Astrocyte (in vitro differentiated cells and primary cell): Measurements from ENCODE around the gene GSK3B. TPM values are rescaled to one million over a fixed set of nuclear protein-coding genes. Genes with fewer than 3 reads are reported as not detected.

Source experiments
- DNase-seq: peaks from one replicate; pipeline ENCODE4 v3.0.0-alpha.2; 2010; ENCODE audit warnings: low read depth
- FAIRE-seq: peaks from 2 replicates; lab custom pipeline; 2011; peaks lifted over from hg19 to GRCh38; lab: Jason Lieb, UNC
- H2AFZ ChIP-seq: 2 replicates; pipeline ENCODE4 v1.6.0; 2012; ENCODE audit warnings: low read depth, low read length, inconsistent platforms
- H3K27ac ChIP-seq: 2 replicates; pipeline ENCODE4 v1.5.1; 2011; ENCODE audit warnings: low read depth, low read length, inconsistent platforms
- H3K27me3 ChIP-seq: 2 replicates; pipeline ENCODE4 v1.6.0; 2011; ENCODE audit warnings: low read length, inconsistent platforms; ENCODE audit not compliant: insufficient read depth
- H3K36me3 ChIP-seq: 2 replicates; pipeline ENCODE4 v1.5.1; 2011; ENCODE audit warnings: low read length, inconsistent platforms; ENCODE audit not compliant: insufficient read depth
- H3K4me1 ChIP-seq: 2 replicates; pipeline ENCODE4 v1.5.1; 2011; ENCODE audit warnings: low read length, inconsistent platforms; ENCODE audit not compliant: insufficient read depth
- H3K4me2 ChIP-seq: 2 replicates; pipeline ENCODE4 v1.6.0; 2012; ENCODE audit warnings: low read length, inconsistent platforms
- H3K4me3 ChIP-seq: 2 replicates; pipeline ENCODE4 v1.5.1; 2011; ENCODE audit warnings: low read depth, mild to moderate bottlenecking, low read length, inconsistent platforms; ENCODE audit not compliant: insufficient read depth
- H3K79me2 ChIP-seq: 2 replicates; pipeline ENCODE4 v1.6.0; 2012; ENCODE audit warnings: mild to moderate bottlenecking, low read length, inconsistent platforms; ENCODE audit not compliant: insufficient read depth
- H3K9ac ChIP-seq: 2 replicates; pipeline ENCODE4 v1.6.0; 2012; ENCODE audit warnings: mild to moderate bottlenecking, low read length, inconsistent platforms
- H3K9me3 ChIP-seq: 2 replicates; pipeline ENCODE4 v1.5.1; 2012; ENCODE audit warnings: low read depth, mild to moderate bottlenecking, low read length, inconsistent platforms; ENCODE audit not compliant: insufficient read depth
- H4K20me1 ChIP-seq: 2 replicates; pipeline ENCODE4 v1.6.0; 2012; ENCODE audit warnings: low read length, inconsistent platforms; ENCODE audit not compliant: insufficient read depth
- H3K27ac Mint-ChIP-seq: one replicate; pipeline ENCODE4 v1.8.0; 2021; ENCODE audit warnings: mild to moderate bottlenecking, mixed read lengths; ENCODE audit not compliant: unreplicated experiment
- H3K27me3 Mint-ChIP-seq: one replicate; pipeline ENCODE4 v1.8.0; 2021; ENCODE audit warnings: low read depth, mixed read lengths; ENCODE audit not compliant: unreplicated experiment
- H3K36me3 Mint-ChIP-seq: one replicate; pipeline ENCODE4 v1.8.0; 2021; ENCODE audit warnings: low read depth, mixed read lengths; ENCODE audit not compliant: unreplicated experiment
- H3K4me1 Mint-ChIP-seq: one replicate; pipeline ENCODE4 v1.8.0; 2021; ENCODE audit warnings: low read depth, mixed read lengths; ENCODE audit not compliant: unreplicated experiment
- H3K4me3 Mint-ChIP-seq: one replicate; pipeline ENCODE4 v1.8.0; 2021; ENCODE audit warnings: mild to moderate bottlenecking, moderate library complexity, mixed read lengths; ENCODE audit not compliant: unreplicated experiment
- H3K9me3 Mint-ChIP-seq: one replicate; pipeline ENCODE4 v1.8.0; 2021; ENCODE audit warnings: mild to moderate bottlenecking, mixed read lengths; ENCODE audit not compliant: unreplicated experiment
- EZH2 ChIP-seq: IDR thresholded peaks from 2 replicates; pipeline ENCODE4 v1.6.1; 2012; ENCODE audit warnings: mild to moderate bottlenecking, low read length, inconsistent platforms; ENCODE audit not compliant: insufficient read depth
- total RNA-seq: library from RNA; stranded (reverse); gene quantifications from 2 replicates; pipeline ENCODE4 v1.2.1, GENCODE V29; 2021
- TF ChIP-seq, protein P1 (sequence below): IDR thresholded peaks from 2 replicates; pipeline ENCODE4 v1.5.1; 2011; ENCODE audit warnings: low read depth, mild to moderate bottlenecking, inconsistent platforms, low read length, moderate library complexity; ENCODE audit not compliant: insufficient read depth

Gene GSK3B
- total RNA-seq, 1 donor from 2014 or later, result 80.6 TPM

DNA sequence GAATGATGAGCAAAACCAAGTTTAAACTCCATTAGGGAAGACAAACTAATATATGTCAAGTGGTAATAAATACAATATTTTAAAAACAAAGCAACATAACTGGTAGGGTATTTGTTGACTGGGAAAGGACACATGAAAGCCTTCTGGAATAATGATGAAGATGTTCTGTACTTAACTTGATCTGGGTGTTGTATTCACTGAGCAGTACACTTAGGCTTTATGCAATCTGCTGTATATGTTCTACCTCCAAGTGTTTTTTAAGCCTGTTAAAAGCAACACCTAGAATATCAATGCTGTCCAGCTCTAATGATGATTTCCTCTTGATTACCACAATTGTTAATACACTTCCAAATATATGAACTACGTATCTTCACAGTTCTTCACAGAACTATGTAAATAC lies 46.6 kb downstream of the GSK3B start:
- no peak overlapping the region for H3K27ac Mint-ChIP-seq
- H3K9me3 Mint-ChIP-seq, result peaks cover 15% of the 10 kb centered on the region
- peaks cover 18% of the 10 kb centered on the region for H3K36me3 Mint-ChIP-seq
- Histone ChIP-seq H3K4me2 (no peak overlapping the region), H3K4me1 (no peaks in the 10 kb centered on the region), H3K27ac (no peak overlapping the region), H3K9ac (no peak overlapping the region), H4K20me1 (peaks cover 94% of the 10 kb centered on the region), H2AFZ (no peak overlapping the region), H3K36me3 (no peaks in the 10 kb centered on the region), H3K9me3 (no peaks in the 10 kb centered on the region), H3K27me3 (no peaks in the 10 kb centered on the region), H3K79me2 (peaks cover 97% of the 10 kb centered on the region), H3K4me3 (no peak overlapping the region)
- no peak overlapping the region for H3K4me3 Mint-ChIP-seq
- no peak for FAIRE-seq
- no peak for DNase-seq
- H3K4me1 Mint-ChIP-seq, result peaks cover 32% of the 10 kb centered on the region
- TF ChIP-seq, protein P1, sequence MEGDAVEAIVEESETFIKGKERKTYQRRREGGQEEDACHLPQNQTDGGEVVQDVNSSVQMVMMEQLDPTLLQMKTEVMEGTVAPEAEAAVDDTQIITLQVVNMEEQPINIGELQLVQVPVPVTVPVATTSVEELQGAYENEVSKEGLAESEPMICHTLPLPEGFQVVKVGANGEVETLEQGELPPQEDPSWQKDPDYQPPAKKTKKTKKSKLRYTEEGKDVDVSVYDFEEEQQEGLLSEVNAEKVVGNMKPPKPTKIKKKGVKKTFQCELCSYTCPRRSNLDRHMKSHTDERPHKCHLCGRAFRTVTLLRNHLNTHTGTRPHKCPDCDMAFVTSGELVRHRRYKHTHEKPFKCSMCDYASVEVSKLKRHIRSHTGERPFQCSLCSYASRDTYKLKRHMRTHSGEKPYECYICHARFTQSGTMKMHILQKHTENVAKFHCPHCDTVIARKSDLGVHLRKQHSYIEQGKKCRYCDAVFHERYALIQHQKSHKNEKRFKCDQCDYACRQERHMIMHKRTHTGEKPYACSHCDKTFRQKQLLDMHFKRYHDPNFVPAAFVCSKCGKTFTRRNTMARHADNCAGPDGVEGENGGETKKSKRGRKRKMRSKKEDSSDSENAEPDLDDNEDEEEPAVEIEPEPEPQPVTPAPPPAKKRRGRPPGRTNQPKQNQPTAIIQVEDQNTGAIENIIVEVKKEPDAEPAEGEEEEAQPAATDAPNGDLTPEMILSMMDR, result no peak
- TF ChIP-seq EZH2, result no peak
- H3K27me3 Mint-ChIP-seq, result no peaks in the 10 kb centered on the region

DNA sequence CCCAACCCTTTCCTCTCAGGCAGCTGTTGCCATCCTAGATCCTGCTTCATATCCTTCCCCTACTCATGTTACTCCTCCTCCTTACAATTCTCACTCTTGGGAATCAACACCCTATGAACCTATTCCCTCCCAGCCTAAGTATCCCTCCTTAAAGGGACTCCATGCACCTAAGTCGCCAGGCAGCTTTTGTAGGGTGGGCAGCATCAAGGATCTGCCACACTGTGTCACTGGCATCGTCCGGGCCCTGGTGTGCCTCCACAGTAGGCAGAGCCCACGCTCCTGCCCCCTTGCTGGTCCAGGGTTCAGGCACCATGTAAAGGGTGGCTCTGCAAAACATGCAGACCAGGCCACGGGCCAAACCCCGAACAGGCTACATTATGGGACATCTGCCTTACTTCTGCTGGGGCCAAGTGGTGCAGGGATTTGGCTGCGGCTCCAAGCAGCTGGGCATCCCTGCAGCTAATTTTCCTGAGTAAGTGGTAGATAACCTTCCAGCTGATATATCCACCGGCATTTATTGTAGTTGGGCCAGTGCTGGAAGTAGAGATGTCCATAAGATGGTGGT lies 53.4 kb downstream of the GSK3B start:
- Mint-ChIP-seq H3K27me3 (no peaks in the 10 kb centered on the region), H3K4me3 (no peak overlapping the region), H3K9me3 (peaks cover 28% of the 10 kb centered on the region), H3K4me1 (peaks cover 9% of the 10 kb centered on the region), H3K27ac (peak overlapping the region; percentile 75), H3K36me3 (peaks cover 41% of the 10 kb centered on the region)
- FAIRE-seq (no peak), DNase-seq (no peak)
- Histone ChIP-seq H3K4me1 (no peaks in the 10 kb centered on the region), H3K4me3 (no peak overlapping the region), H3K4me2 (no peak overlapping the region), H3K9ac (no peak overlapping the region), H4K20me1 (peaks cover 87% of the 10 kb centered on the region), H2AFZ (no peak overlapping the region), H3K27ac (no peak overlapping the region), H3K9me3 (peaks cover 17% of the 10 kb centered on the region), H3K27me3 (no peaks in the 10 kb centered on the region), H3K79me2 (peaks cover 100% of the 10 kb centered on the region), H3K36me3 (no peaks in the 10 kb centered on the region)
- TF ChIP-seq, protein P1, result no peak
